GM19239 (cell line): Measurements from ENCODE around the gene TFPI2.

ENCODE experiments used
- DNase-seq: peaks from one replicate; pipeline ENCODE4 v3.0.0; 2011; ENCODE audit warnings: low spot score; ENCODE audit not compliant: insufficient read length
- FAIRE-seq: peaks from 2 replicates; lab custom pipeline; 2011; peaks lifted over from hg19 to GRCh38; lab: Jason Lieb, UNC

Gene TFPI2

GRCh38 chr7:93861325-93861949, 29.1 kb downstream of the TFPI2 start:
- DNase-seq (no peak), FAIRE-seq (no peak)

GRCh38 chr7:93860261-93860660, 30.3 kb downstream of the TFPI2 start:
- no peak for FAIRE-seq

GRCh38 chr7:93858857-93859256, 31.7 kb downstream of the TFPI2 start:
- FAIRE-seq (no peak), DNase-seq (no peak)

More at GRCh38 chr7:93860261-93860660, 30.3 kb downstream of the TFPI2 start:
- no peak for DNase-seq

GRCh38 chr7:93856323-93856722, 34.2 kb downstream of the TFPI2 start:
- FAIRE-seq, result no peak

GRCh38 chr7:93855797-93856196, 34.8 kb downstream of the TFPI2 start:
- DNase-seq, result no peak
- no peak for FAIRE-seq

More at GRCh38 chr7:93856323-93856722, 34.2 kb downstream of the TFPI2 start:
- DNase-seq, result no peak

GRCh38 chr7:93854480-93854879, 36.1 kb downstream of the TFPI2 start:
- FAIRE-seq, result no peak
- DNase-seq, result no peak

- DNase-seq, result no peak
- no peak for FAIRE-seq
These were observed 39.0 kb downstream of the TFPI2 start for GRCh38 chr7:93851536-93851935.

- FAIRE-seq, result no peak
- no peak for DNase-seq
These were observed 47.3 kb downstream of the TFPI2 start for GRCh38 chr7:93843260-93843659.

- FAIRE-seq, result no peak
- DNase-seq, result no peak
These were observed 51.6 kb downstream of the TFPI2 start for GRCh38 chr7:93838966-93839365.

- no peak for DNase-seq
- FAIRE-seq, result no peak
These were observed 53.3 kb downstream of the TFPI2 start for GRCh38 chr7:93837245-93837644.

- FAIRE-seq, result no peak
These were observed 54.4 kb downstream of the TFPI2 start for GRCh38 chr7:93836116-93836515.

GRCh38 chr7:93835702-93836101, 54.9 kb downstream of the TFPI2 start:
- FAIRE-seq (no peak), DNase-seq (no peak)

More at GRCh38 chr7:93836116-93836515, 54.4 kb downstream of the TFPI2 start:
- no peak for DNase-seq
